Neural progenitor cell (in vitro differentiated cells): ENCODE data around the gene HMGB1. TPM values are rescaled to one million over a fixed set of nuclear protein-coding genes. Genes with fewer than 3 reads are reported as not detected.
A peak's percentile ranks its signal among the peaks of the same experiment; 100 is the strongest.

Experiments used
- DNase-seq: peaks from one replicate; pipeline ENCODE4 v3.0.0-alpha.2; 2016; ENCODE audit warnings: low spot score
- H2AFZ ChIP-seq: fragments of 200-600 bp; sonication (generic); replicated peaks from 2 replicates; pipeline ENCODE4 v1.6.1; 2016; ENCODE audit warnings: antibody characterized with exemption
- H3F3A ChIP-seq: fragments of 200-600 bp; sonication (generic); 2 replicates; pipeline ENCODE4 v1.6.1; 2016; ENCODE audit warnings: antibody characterized with exemption, low read depth
- H3K27ac ChIP-seq: fragments of 200-600 bp; sonication (generic); 2 replicates; pipeline ENCODE4 v1.5.1; 2016; ENCODE audit warnings: mild to moderate bottlenecking
- H3K27me3 ChIP-seq: fragments of 200-600 bp; sonication (generic); 2 replicates; pipeline ENCODE4 v1.6.1; 2016; ENCODE audit warnings: mild to moderate bottlenecking, moderate library complexity
- H3K36me3 ChIP-seq: fragments of 200-600 bp; sonication (generic); 2 replicates; pipeline ENCODE4 v1.5.1; 2016
- H3K4me1 ChIP-seq: fragments of 200-600 bp; sonication (generic); 2 replicates; pipeline ENCODE4 v1.6.1; 2016; ENCODE audit warnings: mixed run types
- H3K4me2 ChIP-seq: fragments of 200-600 bp; sonication (generic); 2 replicates; pipeline ENCODE4 v1.6.1; 2016
- H3K4me3 ChIP-seq: fragments of 200-600 bp; sonication (generic); 2 replicates; pipeline ENCODE4 v1.5.1; 2016
- H3K79me2 ChIP-seq: fragments of 200-600 bp; sonication (generic); 2 replicates; pipeline ENCODE4 v1.6.1; 2016; ENCODE audit warnings: low read depth
- H3K9ac ChIP-seq: fragments of 200-600 bp; sonication (generic); 2 replicates; pipeline ENCODE4 v1.6.1; 2016
- H3K9me3 ChIP-seq: fragments of 200-600 bp; sonication (generic); 2 replicates; pipeline ENCODE4 v1.5.1; 2016; ENCODE audit warnings: low read depth
- H4K20me1 ChIP-seq: fragments of 200-600 bp; sonication (generic); 2 replicates; pipeline ENCODE4 v1.6.1; 2016; ENCODE audit warnings: low read depth
- H3K27ac Mint-ChIP-seq: 3 replicates; pipeline ENCODE4 v1.8.0; 2021; ENCODE audit warnings: mixed read lengths
- H3K27me3 Mint-ChIP-seq: 2 replicates; pipeline ENCODE4 v1.8.0; 2022; ENCODE audit warnings: low read depth, mild to moderate bottlenecking, inconsistent platforms, moderate library complexity, mixed read lengths; ENCODE audit not compliant: insufficient read depth
- H3K36me3 Mint-ChIP-seq: 3 replicates; pipeline ENCODE4 v1.8.0; 2021; ENCODE audit warnings: mixed read lengths
- H3K4me1 Mint-ChIP-seq: 3 replicates; pipeline ENCODE4 v1.8.0; 2021; ENCODE audit warnings: mixed read lengths
- H3K4me3 Mint-ChIP-seq: 3 replicates; pipeline ENCODE4 v1.8.0; 2021; ENCODE audit warnings: mild to moderate bottlenecking, moderate library complexity, mixed read lengths
- H3K9me3 Mint-ChIP-seq: 3 replicates; pipeline ENCODE4 v1.8.0; 2020; ENCODE audit warnings: mixed read lengths
- EZH2 ChIP-seq: fragments of 200-600 bp; sonication (generic); IDR thresholded peaks from 2 replicates; pipeline ENCODE4 v1.6.1; 2017; ENCODE audit warnings: antibody characterized with exemption, mild to moderate bottlenecking, moderate library complexity
- EZH2phosphoT487 ChIP-seq: fragments of 200-600 bp; sonication (generic); IDR thresholded peaks from 2 replicates; pipeline ENCODE4 v1.6.1; 2017; ENCODE audit warnings: antibody characterized with exemption
- total RNA-seq: library from RNA; depleted of rRNA; stranded (reverse); fragments of >200 nt; gene quantifications from 2 replicates; pipeline ENCODE4 v1.2.3, GENCODE V29; 2015; ENCODE audit warnings: low replicate concordance
- TF ChIP-seq, protein P1 (sequence below): fragments of 200-600 bp; sonication (generic); IDR thresholded peaks from 2 replicates; pipeline ENCODE4 v1.5.1; 2017; ENCODE audit warnings: antibody characterized with exemption, mild to moderate bottlenecking

Gene HMGB1
- total RNA-seq, 1 donor from 2014 or later = 1,493 TPM

- H3K9ac ChIP-seq = no peak overlapping the region
- H3K4me3 Mint-ChIP-seq = no peak overlapping the region
- H3K4me3 ChIP-seq = no peak overlapping the region
- H3K9me3 ChIP-seq = no peaks in the 10 kb centered on the region
- no peak overlapping the region for H3K4me2 ChIP-seq
- H3K4me1 Mint-ChIP-seq = no peaks in the 10 kb centered on the region
- H3K4me1 ChIP-seq = no peaks in the 10 kb centered on the region
- DNase-seq = no peak
- no peaks in the 10 kb centered on the region for H3K36me3 Mint-ChIP-seq
- no peaks in the 10 kb centered on the region for H4K20me1 ChIP-seq
- no peaks in the 10 kb centered on the region for H3K9me3 Mint-ChIP-seq
- H2AFZ ChIP-seq = no peak overlapping the region
- no peak overlapping the region for H3K27ac Mint-ChIP-seq
- H3K79me2 ChIP-seq = no peaks in the 10 kb centered on the region
- no peaks in the 10 kb centered on the region for H3F3A ChIP-seq
- H3K27me3 Mint-ChIP-seq = peaks cover 2% of the 10 kb centered on the region
- TF ChIP-seq EZH2 (no peak), EZH2phosphoT487 (no peak)
- TF ChIP-seq, protein P1, sequence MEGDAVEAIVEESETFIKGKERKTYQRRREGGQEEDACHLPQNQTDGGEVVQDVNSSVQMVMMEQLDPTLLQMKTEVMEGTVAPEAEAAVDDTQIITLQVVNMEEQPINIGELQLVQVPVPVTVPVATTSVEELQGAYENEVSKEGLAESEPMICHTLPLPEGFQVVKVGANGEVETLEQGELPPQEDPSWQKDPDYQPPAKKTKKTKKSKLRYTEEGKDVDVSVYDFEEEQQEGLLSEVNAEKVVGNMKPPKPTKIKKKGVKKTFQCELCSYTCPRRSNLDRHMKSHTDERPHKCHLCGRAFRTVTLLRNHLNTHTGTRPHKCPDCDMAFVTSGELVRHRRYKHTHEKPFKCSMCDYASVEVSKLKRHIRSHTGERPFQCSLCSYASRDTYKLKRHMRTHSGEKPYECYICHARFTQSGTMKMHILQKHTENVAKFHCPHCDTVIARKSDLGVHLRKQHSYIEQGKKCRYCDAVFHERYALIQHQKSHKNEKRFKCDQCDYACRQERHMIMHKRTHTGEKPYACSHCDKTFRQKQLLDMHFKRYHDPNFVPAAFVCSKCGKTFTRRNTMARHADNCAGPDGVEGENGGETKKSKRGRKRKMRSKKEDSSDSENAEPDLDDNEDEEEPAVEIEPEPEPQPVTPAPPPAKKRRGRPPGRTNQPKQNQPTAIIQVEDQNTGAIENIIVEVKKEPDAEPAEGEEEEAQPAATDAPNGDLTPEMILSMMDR = no peak
- no peaks in the 10 kb centered on the region for H3K27me3 ChIP-seq
- H3K36me3 ChIP-seq = no peaks in the 10 kb centered on the region
- no peak overlapping the region for H3K27ac ChIP-seq
Measured at GRCh38 chr13:30493658-30494381, 28.1 kb upstream of the HMGB1 start.

- Mint-ChIP-seq H3K27ac (no peak overlapping the region), H3K4me1 (no peaks in the 10 kb centered on the region), H3K36me3 (no peaks in the 10 kb centered on the region), H3K9me3 (no peaks in the 10 kb centered on the region), H3K27me3 (peaks cover 2% of the 10 kb centered on the region), H3K4me3 (no peak overlapping the region)
- Histone ChIP-seq H2AFZ (no peak overlapping the region), H3K79me2 (no peaks in the 10 kb centered on the region), H3K4me3 (no peak overlapping the region), H3F3A (no peaks in the 10 kb centered on the region), H3K9ac (no peak overlapping the region), H3K4me1 (no peaks in the 10 kb centered on the region), H4K20me1 (no peaks in the 10 kb centered on the region), H3K27ac (no peak overlapping the region), H3K9me3 (no peaks in the 10 kb centered on the region), H3K36me3 (no peaks in the 10 kb centered on the region), H3K27me3 (no peaks in the 10 kb centered on the region), H3K4me2 (no peak overlapping the region)
- no peak for TF ChIP-seq EZH2phosphoT487
- no peak for TF ChIP-seq EZH2
- TF ChIP-seq, protein P1 = no peak
- DNase-seq = no peak
Measured at GRCh38 chr13:30487075-30487470, 21.3 kb upstream of the HMGB1 start.

DNA sequence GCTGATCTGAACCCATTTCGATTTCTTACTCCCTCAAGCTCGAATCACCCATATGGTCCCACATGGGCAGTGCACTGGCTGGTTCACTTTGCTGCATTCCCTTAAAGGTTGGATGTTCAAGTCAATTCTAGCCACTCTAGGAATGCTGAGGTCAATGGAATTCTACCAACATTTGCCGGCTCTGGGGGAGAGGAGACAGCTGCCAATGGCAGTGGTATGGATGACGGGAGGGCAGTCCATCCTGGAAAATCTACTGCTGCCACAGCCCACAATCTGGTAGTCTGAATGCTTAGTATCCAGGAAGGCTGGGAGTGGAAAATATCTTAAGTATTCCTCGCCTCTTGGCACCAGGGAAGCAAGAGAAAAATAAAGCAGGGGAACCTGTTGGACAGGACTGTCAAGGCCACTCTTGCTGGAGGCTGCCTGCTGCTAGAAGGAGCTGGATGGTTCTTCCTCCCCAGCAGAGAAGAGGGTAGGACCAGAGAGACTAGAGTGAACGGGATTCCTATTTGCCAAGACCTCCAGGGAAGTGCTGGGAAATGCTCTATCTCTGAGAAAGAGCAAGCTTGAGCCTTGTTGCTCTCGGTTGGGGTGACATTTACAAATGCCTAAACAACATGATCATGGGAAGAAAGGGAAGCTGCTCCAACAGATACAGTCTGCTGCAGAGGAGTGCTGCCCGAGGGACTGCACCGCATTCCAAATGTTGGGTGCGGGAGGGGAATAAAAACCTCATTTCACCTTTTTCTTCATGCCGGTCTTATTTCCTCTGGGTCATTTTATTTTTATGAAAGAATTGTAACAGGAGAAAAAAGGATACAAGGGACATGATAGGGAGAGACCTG is 20.7 kb upstream of the HMGB1 start:
- Histone ChIP-seq H3K36me3 (no peaks in the 10 kb centered on the region), H3K4me3 (no peak overlapping the region), H3K27ac (no peak overlapping the region), H4K20me1 (no peaks in the 10 kb centered on the region), H3K27me3 (no peaks in the 10 kb centered on the region), H3F3A (no peaks in the 10 kb centered on the region), H3K4me1 (no peaks in the 10 kb centered on the region), H3K79me2 (no peaks in the 10 kb centered on the region), H3K9ac (no peak overlapping the region), H2AFZ (no peak overlapping the region), H3K4me2 (no peak overlapping the region), H3K9me3 (no peaks in the 10 kb centered on the region)
- Mint-ChIP-seq H3K4me3 (no peak overlapping the region), H3K27me3 (peaks cover 2% of the 10 kb centered on the region), H3K36me3 (no peaks in the 10 kb centered on the region), H3K27ac (peak overlapping the region; percentile 42), H3K9me3 (no peaks in the 10 kb centered on the region), H3K4me1 (no peaks in the 10 kb centered on the region)
- TF ChIP-seq EZH2phosphoT487 (no peak), EZH2 (no peak)
- TF ChIP-seq, protein P1 = no peak
- DNase-seq = no peak
